Suprapubic skin (tissue), 4 donors: ENCODE results near the gene P3R3URF. TPM values are rescaled to one million over a fixed set of nuclear protein-coding genes. Genes with fewer than 3 reads are reported as not detected.
"Not testable (repeated sequence)": the region's sequence is repeated elsewhere in the genome, so short reads cannot be mapped to it uniquely, and the experiment has no call there.

ENCODE experiments used
- DNase-seq, 2 donors: peaks; one replicate each; pipeline ENCODE4 v3.0.0-alpha.2; 2019; ENCODE audit warnings: low spot score in 2 of 2
- H3K27ac ChIP-seq: fragments of 200-600 bp; sonication (generic); one replicate; pipeline ENCODE4 v1.5.1; 2019
- H3K27me3 ChIP-seq: fragments of 200-600 bp; sonication (generic); one replicate; pipeline ENCODE4 v1.5.1; 2019
- H3K36me3 ChIP-seq: fragments of 200-600 bp; sonication (generic); one replicate; pipeline ENCODE4 v1.5.1; 2019
- H3K4me1 ChIP-seq: fragments of 200-600 bp; sonication (generic); one replicate; pipeline ENCODE4 v1.5.1; 2019
- H3K4me3 ChIP-seq: fragments of 200-600 bp; sonication (generic); one replicate; pipeline ENCODE4 v1.5.1; 2019; ENCODE audit warnings: mild to moderate bottlenecking
- H3K9me3 ChIP-seq: fragments of 200-600 bp; sonication (generic); one replicate; pipeline ENCODE4 v1.5.1; 2019
- CTCF ChIP-seq, 2 donors: fragments of 200-600 bp in 1 of 2; fragments of 450-650 bp in 1 of 2; sonication (generic) in 1 of 2; IDR thresholded peaks; one replicate each; pipeline ENCODE4 v1.5.1; 2016 to 2019; ENCODE audit warnings: antibody characterized with exemption in 2 of 2, mild to moderate bottlenecking in 1 of 2, moderate library complexity in 1 of 2
- EP300 ChIP-seq: sonication (generic); formaldehyde crosslinking; IDR thresholded peaks from one replicate; pipeline ENCODE4 v1.6.1; 2017; ENCODE audit warnings: antibody characterized with exemption
- POLR2A ChIP-seq, 2 donors: fragments of 450-650 bp; IDR thresholded peaks; one replicate each; pipeline ENCODE4 v1.6.1; 2017; ENCODE audit warnings: antibody characterized with exemption in 2 of 2, mild to moderate bottlenecking in 2 of 2, moderate library complexity in 2 of 2
- POLR2AphosphoS5 ChIP-seq, 3 donors: sonication (generic); formaldehyde crosslinking; IDR thresholded peaks; one replicate each; pipeline ENCODE4 v1.6.1; 2017; ENCODE audit warnings: antibody characterized with exemption in 3 of 3
- WGBS: methylation state at CpG from one replicate; pipeline ENCODE4 v1.1.5; 2018; 5-methylcytosine and 5-hydroxymethylcytosine counted together
- total RNA-seq, 4 donors: library from RNA; depleted of rRNA; stranded (reverse); fragments of >200 nt; gene quantifications; one replicate each; pipeline ENCODE4 v1.1.0, GENCODE V29; 2016

Gene P3R3URF
- not detected for total RNA-seq

- peak within 1 kb of the TSS; percentile 73 for H3K27ac ChIP-seq
- no peak for DNase-seq
- no peaks in the 10 kb centered on the region for H3K9me3 ChIP-seq
- H3K36me3 ChIP-seq: no peaks in the 10 kb centered on the region
- TF ChIP-seq POLR2AphosphoS5 (IDR thresholded peaks at IDR 0.05): no peak
- H3K4me3 ChIP-seq: no peak within 1 kb of the TSS
- 86% methylated on average over 7 of the region's 13 CpGs for WGBS
- no peaks in the 10 kb centered on the region for H3K27me3 ChIP-seq
- H3K4me1 ChIP-seq: peaks cover 61% of the 10 kb centered on the region
These were observed at the start of gene P3R3URF for GRCh38 chr1:46176211-46176865. Gene P3R3URF (minus strand): TSS chr1:46176488. CDS start chr1:46176471, 17 bp downstream.

- TF ChIP-seq CTCF (IDR thresholded peaks at IDR 0.05) (no peak), EP300 (no peak), POLR2AphosphoS5 (IDR thresholded peaks at IDR 0.05) (no peak), POLR2A (IDR thresholded peaks at IDR 0.05) (no peak)
- DNase-seq: no peak
These were observed 48.7 kb upstream of the P3R3URF start for GRCh38 chr1:46224966-46225365.

GRCh38 chr1:46223472-46223943 is 47.2 kb upstream of the P3R3URF start:
- Histone ChIP-seq H3K27me3 (no peaks in the 10 kb centered on the region), H3K27ac (no peak overlapping the region), H3K4me3 (no peak overlapping the region), H3K36me3 (no peaks in the 10 kb centered on the region), H3K9me3 (no peaks in the 10 kb centered on the region), H3K4me1 (peaks cover 12% of the 10 kb centered on the region)
- 11% methylated on average over 6 of the region's 6 CpGs for WGBS
- DNase-seq: peak; percentile 69 to 88
- TF ChIP-seq POLR2AphosphoS5 (IDR thresholded peaks at IDR 0.05) (no peak), EP300 (no peak), POLR2A (IDR thresholded peaks at IDR 0.05) (no peak), CTCF (IDR thresholded peaks at IDR 0.05) (peak; percentile 79 to 90)

More at GRCh38 chr1:46224966-46225365, 48.7 kb upstream of the P3R3URF start:
- no peaks in the 10 kb centered on the region for H3K27me3 ChIP-seq
- no peaks in the 10 kb centered on the region for H3K4me1 ChIP-seq
- 82% methylated on average over 4 of the region's 4 CpGs for WGBS
- no peaks in the 10 kb centered on the region for H3K9me3 ChIP-seq
- no peak overlapping the region for H3K4me3 ChIP-seq
- no peaks in the 10 kb centered on the region for H3K36me3 ChIP-seq
- no peak overlapping the region for H3K27ac ChIP-seq

GRCh38 chr1:46223055-46223454 is 46.8 kb upstream of the P3R3URF start:
- not testable (repeated sequence) for H3K36me3 ChIP-seq, H3K27me3 ChIP-seq, H3K4me3 ChIP-seq, DNase-seq, H3K9me3 ChIP-seq, H3K27ac ChIP-seq
- WGBS: 73% methylated on average over 11 of the region's 11 CpGs
- H3K4me1 ChIP-seq: peaks cover 14% of the 10 kb centered on the region

GRCh38 chr1:46221749-46222148 is 45.5 kb upstream of the P3R3URF start:
- Histone ChIP-seq H3K4me1 (peaks cover 16% of the 10 kb centered on the region), H3K4me3 (no peak overlapping the region), H3K27ac (peak overlapping the region; percentile 21), H3K36me3 (no peaks in the 10 kb centered on the region), H3K9me3 (no peaks in the 10 kb centered on the region), H3K27me3 (no peaks in the 10 kb centered on the region)
- no peak for TF ChIP-seq CTCF (IDR thresholded peaks at IDR 0.05)
- no peak for TF ChIP-seq POLR2AphosphoS5 (IDR thresholded peaks at IDR 0.05)
- no peak for TF ChIP-seq EP300
- no peak for TF ChIP-seq POLR2A (IDR thresholded peaks at IDR 0.05)
- 78% methylated on average over 4 of the region's 4 CpGs for WGBS
- peak in 1 of 2 donors; percentile 64 for DNase-seq

- H3K4me3 ChIP-seq: no peak overlapping the region
- TF ChIP-seq POLR2AphosphoS5 (IDR thresholded peaks at IDR 0.05) (no peak), POLR2A (IDR thresholded peaks at IDR 0.05) (no peak), EP300 (no peak), CTCF (IDR thresholded peaks at IDR 0.05) (no peak)
- peaks cover 16% of the 10 kb centered on the region for H3K4me1 ChIP-seq
- H3K9me3 ChIP-seq: no peaks in the 10 kb centered on the region
- H3K27ac ChIP-seq: no peak overlapping the region
- no peaks in the 10 kb centered on the region for H3K36me3 ChIP-seq
- DNase-seq: no peak
- H3K27me3 ChIP-seq: no peaks in the 10 kb centered on the region
- WGBS: 86% methylated on average over 3 of the region's 3 CpGs
These were observed 44.5 kb upstream of the P3R3URF start for GRCh38 chr1:46220808-46221207.
